ENCODE results near the gene AGPS. TPM values are rescaled to one million over a fixed set of nuclear protein-coding genes. Genes with fewer than 3 reads are reported as not detected.

The AGPS gene
- total and polyA plus RNA-seq, 2 of the 13 experiments (the other 11 are each of a cell fraction or from before 2014, with no cell fraction given): 39.4 to 99.0 TPM

DNA sequence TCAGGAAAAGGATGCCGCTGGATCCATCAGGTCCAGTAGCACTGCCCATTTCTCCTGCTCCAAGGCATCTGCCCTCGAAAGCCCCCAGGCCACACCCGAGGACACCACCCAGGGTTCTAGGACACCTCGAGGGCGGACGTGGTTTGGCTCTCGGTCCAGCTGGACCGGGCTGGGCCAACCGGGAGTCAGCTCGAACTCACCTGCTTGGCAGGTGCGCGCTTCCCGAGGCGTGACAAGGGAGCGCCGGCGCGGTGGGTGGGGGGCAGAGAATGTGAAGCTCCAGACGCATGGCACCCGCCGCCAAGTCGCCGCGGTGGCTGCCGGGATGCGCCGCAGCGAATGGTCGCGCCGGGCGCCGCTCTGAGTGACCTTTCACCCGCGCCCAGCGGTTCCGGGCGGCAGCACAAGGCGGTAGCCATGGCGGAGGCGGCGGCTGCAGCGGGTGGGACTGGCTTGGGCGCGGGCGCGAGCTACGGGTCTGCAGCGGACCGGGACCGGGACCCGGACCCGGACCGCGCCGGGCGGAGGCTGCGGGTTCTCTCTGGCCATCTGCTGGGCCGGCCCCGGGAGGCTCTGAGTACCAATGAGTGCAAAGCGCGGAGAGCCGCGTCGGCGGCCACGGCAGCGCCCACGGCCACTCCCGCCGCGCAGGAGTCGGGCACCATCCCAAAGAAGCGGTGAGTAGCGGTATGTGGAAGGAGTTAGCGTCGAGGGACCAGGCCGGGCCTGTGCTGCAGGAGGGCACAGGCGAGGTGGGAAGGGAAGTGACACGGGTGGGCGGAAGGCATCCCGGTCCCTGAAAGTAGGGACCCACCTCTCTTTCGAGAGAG is at the start of gene AGPS (continued):
- TF ChIP-seq, protein P1, sequence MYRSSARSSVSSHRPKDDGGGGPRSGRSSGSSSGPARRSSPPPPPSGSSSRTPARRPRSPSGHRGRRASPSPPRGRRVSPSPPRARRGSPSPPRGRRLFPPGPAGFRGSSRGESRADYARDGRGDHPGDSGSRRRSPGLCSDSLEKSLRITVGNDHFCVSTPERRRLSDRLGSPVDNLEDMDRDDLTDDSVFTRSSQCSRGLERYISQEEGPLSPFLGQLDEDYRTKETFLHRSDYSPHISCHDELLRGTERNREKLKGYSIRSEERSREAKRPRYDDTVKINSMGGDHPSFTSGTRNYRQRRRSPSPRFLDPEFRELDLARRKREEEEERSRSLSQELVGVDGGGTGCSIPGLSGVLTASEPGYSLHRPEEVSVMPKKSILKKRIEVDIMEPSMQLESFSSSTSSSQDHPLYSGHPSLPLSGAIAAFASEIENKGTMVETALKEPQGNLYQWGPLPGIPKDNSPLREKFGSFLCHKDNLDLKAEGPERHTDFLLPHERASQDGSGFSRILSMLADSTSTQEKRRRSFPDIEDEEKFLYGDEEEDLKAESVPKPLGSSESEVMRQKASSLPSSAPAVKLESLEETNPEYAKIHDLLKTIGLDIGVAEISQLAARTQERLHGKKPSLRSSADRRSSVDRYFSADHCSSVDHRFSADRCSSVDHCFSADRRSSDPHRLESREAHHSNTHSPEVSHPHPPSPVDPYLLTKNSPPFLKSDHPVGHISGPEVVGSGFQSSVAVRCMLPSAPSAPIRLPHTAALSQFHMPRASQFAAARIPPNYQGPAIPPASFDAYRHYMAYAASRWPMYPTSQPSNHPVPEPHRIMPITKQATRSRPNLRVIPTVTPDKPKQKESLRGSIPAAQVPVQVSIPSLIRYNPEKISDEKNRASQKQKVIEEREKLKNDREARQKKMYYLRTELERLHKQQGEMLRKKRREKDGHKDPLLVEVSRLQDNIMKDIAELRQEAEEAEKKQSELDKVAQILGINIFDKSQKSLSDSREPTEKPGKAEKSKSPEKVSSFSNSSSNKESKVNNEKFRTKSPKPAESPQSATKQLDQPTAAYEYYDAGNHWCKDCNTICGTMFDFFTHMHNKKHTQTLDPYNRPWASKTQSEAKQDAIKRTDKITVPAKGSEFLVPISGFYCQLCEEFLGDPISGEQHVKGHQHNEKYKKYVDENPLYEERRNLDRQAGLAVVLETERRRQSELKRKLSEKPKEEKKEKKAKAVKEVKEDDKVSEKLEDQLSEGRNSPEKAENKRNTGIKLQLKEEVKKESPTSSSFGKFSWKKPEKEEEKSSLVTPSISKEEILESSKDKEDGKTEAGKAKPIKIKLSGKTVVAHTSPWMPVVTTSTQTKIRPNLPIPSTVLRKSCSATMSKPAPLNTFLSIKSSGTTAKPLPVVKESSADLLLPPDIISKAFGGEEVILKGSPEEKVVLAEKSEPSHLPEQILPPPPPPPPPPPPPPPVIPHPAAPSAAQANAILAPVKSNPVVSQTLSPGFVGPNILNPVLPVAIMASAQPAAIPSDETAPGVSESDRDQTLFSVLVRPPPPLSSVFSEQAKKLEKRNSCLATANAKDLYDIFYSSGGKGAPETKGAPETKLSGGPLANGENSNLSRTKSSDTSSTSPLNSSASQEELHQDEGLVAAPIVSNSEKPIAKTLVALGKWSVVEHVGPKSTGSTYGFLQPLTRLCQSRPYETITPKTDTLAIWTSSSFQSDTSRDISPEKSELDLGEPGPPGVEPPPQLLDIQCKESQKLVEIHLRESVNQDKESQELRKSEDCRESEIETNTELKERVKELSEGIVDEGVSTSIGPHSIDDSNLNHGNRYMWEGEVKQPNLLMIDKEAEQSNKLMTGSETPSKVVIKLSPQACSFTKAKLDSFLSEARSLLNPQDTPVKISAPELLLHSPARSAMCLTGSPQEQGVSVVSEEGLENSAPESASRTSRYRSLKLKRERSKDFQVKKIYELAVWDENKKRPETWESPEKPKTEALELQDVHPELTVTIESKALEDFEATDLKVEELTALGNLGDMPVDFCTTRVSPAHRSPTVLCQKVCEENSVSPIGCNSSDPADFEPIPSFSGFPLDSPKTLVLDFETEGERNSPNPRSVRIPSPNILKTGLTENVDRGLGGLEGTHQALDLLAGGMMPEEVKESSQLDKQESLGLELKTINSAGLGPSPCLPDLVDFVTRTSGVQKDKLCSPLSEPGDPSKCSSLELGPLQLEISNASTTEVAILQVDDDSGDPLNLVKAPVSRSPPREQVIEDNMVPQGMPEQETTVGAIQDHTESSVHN (CRISPR knock-in tag; IDR thresholded peaks at IDR 0.05): peak; percentile 82; the same call in 1 of the 2 replicates
- TF ChIP-seq GTF2F1 (IDR thresholded peaks at IDR 0.05; ENCODE audit: low read length) (no peak), ZNF263 (CRISPR knock-in tag; IDR thresholded peaks at IDR 0.05) (peak; percentile 69; the same call in 1 of the 2 replicates), HMG20A (CRISPR knock-in tag; IDR thresholded peaks at IDR 0.05; ENCODE audit: borderline replicate concordance) (no peak), ASH2L (IDR thresholded peaks at IDR 0.05; ENCODE audit: insufficient read length, low read depth, low read length) (peak; percentile 98), FOXA3 (CRISPR knock-in tag; IDR thresholded peaks at IDR 0.05) (peak; percentile 53; the same call in 1 of the 2 replicates), ZC3H4 (CRISPR knock-in tag; IDR thresholded peaks at IDR 0.05; ENCODE audit: borderline replicate concordance) (peak; percentile 63; the same call in 1 of the 2 replicates), MAF1 (CRISPR knock-in tag; IDR thresholded peaks at IDR 0.05; ENCODE audit: borderline replicate concordance) (peak; percentile 98), ZNF781 (CRISPR knock-in tag; IDR thresholded peaks at IDR 0.05; ENCODE audit: borderline replicate concordance, not compliant biosample characterization) (peak; percentile 91), NFYC (CRISPR knock-in tag; IDR thresholded peaks at IDR 0.05) (peak; percentile 81)
